GM18519 (cell line): ENCODE measurements around the gene COL4A3.

ENCODE experiments used
- ATAC-seq: cut with Tn5 transposase; IDR thresholded peaks from one replicate; pipeline ENCODE4 v1.9.1; 2021; ENCODE audit warnings: mild to moderate bottlenecking, moderate library complexity; ENCODE audit not compliant: unreplicated experiment, low FRiP score

The COL4A3 gene

DNA sequence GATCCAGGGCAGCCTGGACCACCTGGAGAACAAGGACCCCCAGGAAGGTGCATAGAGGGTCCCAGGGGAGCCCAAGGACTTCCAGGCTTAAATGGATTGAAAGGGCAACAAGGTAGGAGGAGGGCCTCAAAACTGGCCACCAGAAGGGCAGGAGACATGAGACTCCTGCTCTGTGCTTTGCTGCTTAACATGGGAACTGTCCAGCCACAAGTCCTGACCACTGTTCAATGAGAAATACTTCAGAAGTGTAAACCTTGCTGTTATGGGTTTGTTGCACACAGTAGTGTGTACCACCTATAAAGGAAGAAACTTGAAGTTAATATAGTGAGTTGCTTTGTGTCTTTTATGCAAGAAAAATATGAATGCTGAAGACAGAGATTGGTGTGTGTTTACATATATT is 116.5 kb downstream of the COL4A3 start:
- ATAC-seq, result no peak

DNA sequence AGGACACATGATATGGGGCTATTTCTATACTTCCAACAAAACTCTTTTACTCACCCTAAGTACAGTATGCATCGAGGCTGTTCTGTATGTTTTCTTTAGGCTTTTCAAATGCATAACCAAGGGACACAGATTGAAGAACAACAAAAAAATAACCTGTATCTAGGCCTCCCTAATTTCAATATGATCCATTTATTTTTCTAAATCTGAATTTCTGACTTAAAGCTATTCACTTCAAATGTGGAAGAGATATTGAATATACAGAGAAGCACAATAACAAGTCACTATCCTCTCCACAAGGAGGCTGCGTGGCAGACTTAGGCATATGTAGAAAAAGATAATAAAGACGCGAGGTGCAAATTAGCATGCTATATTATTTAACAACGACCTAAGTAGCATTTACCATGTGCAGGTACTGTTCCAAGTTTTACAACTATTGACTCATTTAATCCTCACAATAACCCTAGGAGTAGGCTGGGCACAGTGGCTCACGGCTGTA is 121.4 kb downstream of the COL4A3 start:
- ATAC-seq, result no peak

DNA sequence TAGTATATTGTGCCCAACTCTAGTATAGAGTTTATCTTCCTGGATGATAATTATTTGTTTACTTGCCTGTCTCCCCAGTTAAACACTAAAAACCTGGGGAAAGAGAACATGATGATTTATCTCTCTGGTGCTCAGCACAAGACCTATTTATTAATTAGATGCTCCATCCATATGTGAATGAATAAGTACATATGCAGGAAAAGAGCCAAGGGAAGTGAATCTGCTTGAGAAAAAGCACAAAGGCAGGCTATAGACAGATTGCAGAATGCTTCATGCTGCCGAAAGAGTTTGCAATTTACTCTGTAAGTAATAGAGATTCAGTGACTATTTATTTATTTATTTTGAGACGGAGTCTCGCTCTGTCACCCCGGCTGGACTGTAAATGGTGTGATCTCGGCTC is 123.3 kb downstream of the COL4A3 start:
- ATAC-seq, result no peak

GRCh38 chr2:227292314-227292713 is 127.9 kb downstream of the COL4A3 start:
- ATAC-seq, result no peak

DNA sequence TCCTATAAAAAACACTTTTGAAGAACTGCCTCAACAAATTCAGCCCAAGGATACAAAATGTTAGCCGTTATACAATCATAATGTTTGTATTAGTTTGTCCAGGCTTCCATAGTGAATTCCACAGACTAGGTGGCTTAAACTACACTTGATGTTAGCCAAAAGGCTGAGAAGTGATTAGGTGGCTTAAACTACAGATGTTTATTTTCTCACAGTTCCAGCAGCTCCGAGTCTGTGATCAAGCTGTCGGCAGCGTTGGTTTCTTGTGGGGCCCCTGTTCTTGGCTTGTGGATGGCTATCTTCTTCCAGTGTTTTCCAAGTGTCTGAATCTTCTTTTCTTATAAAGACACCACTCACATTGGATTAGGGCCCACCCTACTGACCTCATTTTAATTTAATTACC is 129.1 kb downstream of the COL4A3 start:
- no peak for ATAC-seq

GRCh38 chr2:227295806-227296205 is 131.4 kb downstream of the COL4A3 start:
- ATAC-seq, result no peak

GRCh38 chr2:227296671-227297405 is 132.4 kb downstream of the COL4A3 start:
- ATAC-seq, result no peak

DNA sequence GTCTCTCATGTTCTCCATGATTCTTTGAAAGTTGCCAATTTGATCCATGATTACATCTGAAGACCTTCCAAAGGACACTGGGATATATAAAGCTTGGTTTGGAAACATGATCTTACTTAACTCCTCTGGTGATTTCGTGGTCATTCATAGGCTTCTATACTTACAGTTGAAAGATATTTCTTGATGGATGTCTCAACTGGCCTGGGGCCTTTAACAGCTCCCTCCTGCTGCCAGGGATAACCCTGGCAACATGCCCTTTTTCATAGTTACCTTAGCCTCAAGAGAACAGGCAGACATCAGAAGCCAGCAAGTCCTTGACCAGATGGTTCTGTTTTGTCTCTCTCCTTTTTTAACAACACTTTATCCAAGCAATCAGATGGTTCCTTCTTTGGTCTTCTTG is 137.1 kb downstream of the COL4A3 start:
- no peak for ATAC-seq

GRCh38 chr2:227308784-227309183 is 144.4 kb downstream of the COL4A3 start:
- ATAC-seq, result peak; percentile 85

GRCh38 chr2:227310756-227311110 is 146.3 kb downstream of the COL4A3 start:
- no peak for ATAC-seq

- ATAC-seq, result no peak
Measured at GRCh38 chr2:227311861-227312506, 147.6 kb downstream of the COL4A3 start.

DNA sequence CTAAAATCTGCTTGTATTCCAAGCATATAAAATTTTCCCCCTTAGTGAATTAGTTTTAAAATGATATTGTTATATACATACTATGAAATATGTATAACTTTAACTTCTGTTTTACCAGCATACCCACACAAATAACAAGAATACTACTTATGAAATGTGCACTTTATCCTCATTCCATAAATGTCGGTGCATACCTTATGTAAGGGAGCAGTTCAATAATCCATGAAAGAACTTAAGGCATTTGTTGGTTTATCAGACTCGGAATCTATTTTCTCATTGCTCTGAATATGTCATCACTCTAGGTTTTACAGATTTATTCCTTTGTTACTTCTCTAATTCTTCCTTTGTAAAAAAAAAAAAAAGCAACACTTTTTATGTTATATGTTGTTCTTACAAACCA is 148.2 kb downstream of the COL4A3 start:
- no peak for ATAC-seq

DNA sequence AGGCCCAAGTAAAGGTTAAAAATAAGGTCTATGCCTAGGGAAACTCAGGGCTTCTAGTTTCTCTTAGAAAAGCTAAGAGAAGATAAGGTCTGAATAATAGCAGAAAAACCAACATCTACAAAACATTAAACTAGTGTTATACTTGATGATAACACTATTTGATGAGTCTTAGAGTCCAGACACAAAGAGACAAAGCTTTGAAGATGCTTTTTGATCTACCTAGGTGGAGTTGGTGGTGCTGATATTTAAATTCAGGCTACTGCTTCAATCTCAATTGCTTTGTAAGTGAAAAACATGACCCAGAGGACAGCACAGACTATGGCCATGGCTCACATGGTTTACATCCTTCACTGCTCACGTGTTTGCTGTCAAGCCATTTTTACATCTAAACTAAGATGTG is 148.9 kb downstream of the COL4A3 start:
- ATAC-seq, result no peak

- ATAC-seq, result no peak
Measured at GRCh38 chr2:227317834-227318233, 153.4 kb downstream of the COL4A3 start.

DNA sequence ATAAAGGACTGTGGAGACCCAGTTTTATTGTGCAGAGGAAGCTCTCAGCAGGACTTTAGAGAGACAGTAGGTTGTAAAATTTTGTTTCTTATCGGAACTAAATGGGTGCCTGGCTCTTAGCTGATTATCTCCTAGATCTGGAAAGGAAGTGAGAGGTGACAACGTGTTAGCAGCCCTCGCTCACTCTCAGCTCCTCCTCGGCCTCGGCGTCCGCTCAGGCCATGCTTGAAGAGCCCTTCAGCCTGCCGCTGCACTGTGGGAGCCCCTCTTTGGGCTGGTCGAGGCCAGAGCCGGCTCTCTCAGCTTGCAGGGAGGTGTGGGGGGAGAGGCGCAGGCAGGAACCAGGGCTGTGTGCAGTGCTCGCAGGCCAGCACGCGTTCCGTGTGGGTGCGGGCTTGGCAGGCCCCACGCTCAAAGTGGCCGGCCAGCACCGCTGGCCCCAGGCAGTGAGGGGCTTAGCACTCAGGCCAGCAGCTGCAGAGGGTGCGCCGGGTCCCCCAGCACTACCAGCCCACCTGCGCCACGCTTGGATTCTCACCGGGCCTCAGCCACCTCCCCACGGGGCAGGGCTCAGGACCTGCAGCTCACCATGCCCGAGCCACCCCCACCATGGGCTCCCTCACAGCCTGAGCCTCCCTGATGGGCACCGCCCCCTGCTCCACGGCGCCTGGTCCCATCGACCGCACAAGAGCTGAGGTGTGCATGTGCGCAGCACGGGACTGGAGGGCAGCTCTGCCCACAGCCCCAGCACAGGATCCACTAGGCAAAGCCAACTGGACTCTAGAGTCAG is 156.1 kb downstream of the COL4A3 start:
- no peak for ATAC-seq

DNA sequence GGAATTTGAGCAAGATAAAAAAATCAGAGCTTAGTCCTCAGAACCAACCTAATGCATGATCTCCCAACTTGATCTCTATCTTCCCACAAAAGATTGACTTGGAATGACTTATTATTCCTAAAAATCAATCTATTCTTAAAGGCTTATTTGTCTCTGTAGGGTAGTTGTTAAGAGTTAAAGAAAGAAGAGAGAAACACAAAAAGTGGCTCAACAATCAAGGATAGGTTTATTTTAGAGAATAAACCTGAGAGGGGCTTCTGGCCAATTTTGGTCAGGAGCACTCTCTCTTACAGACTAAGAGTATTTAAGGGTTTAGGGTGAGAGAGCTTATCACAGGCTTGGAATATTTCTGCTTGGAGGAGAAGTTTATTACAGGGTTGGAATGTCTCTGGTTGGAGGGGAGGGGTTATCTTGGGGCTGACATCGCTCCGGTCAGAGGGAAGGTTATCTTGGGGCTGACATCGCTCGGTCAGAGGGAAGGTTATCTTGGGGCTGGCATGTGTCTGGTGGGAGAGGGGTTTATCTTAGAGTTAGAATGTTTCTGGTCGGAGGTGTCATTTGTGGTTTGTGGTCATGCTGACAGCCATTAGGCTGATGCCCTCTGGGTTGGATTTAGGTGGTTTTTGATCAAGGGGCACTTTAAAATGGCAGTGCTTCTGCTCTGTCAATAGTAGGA is 158.2 kb downstream of the COL4A3 start:
- no peak for ATAC-seq

DNA sequence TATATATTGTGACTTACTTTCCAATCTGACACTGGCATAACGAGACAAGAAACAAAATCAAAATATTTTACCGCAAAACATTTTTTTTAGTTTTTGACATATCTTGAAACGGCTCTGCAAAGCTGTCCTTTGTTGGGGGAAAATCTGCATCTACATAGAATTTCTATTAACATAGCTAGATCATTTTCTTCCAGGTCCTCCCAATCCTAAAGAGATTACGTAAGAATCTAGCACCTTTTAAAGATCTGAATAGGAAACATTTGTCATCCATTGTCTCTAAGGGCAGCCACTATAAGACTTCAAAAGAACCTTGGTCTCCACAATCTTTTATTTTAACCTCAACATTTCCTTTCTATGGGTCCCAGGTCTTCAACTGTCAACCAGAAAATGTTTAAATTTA is 159.4 kb downstream of the COL4A3 start:
- no peak for ATAC-seq

DNA sequence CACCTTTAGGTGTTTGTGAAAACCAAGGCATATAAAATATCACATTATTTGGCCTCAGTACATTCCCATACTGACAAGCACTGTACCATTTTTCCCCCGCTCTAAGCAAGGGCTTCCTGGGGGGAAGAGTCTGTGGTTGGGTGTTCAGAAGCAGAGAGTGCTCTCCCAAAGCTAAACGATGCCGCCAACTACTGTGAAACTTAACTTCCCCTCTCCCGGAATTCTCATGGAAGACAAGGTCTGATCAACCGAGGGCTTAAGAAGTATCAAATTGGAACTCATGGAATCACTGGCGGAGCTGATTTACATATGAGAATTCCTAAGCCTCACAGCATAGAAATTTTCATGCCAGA is 160.2 kb downstream of the COL4A3 start:
- ATAC-seq, result no peak

- peak; percentile 96 for ATAC-seq
Measured at GRCh38 chr2:227324995-227325838, 160.8 kb downstream of the COL4A3 start, which contains the start of gene MFF. TSS of gene MFF (plus strand) at chr2:227325251. CDS start at chr2:227330666, 5,415 bp downstream.

- ATAC-seq, result no peak
Measured at GRCh38 chr2:227325839-227326195, 161.4 kb downstream of the COL4A3 start.
